Mesothelial cell of epicardium (in vitro differentiated cells): ENCODE results near the gene TDRD12. TPM values are rescaled to one million over a fixed set of nuclear protein-coding genes. Genes with fewer than 3 reads are reported as not detected.

Experiments
- DNase-seq, 2 experiments: peaks; one replicate each; pipeline ENCODE4 v3.0.0; 2021; ENCODE audit warnings: low spot score in 2 of 2; ENCODE audit not compliant: unreplicated experiment in 2 of 2
- H3K27ac Mint-ChIP-seq: 2 replicates; pipeline ENCODE4 v1.8.0; 2021; ENCODE audit warnings: mixed read lengths
- H3K27me3 Mint-ChIP-seq: 2 replicates; pipeline ENCODE4 v1.8.0; 2021; ENCODE audit warnings: low read depth, mixed read lengths
- H3K36me3 Mint-ChIP-seq: 2 replicates; pipeline ENCODE4 v1.8.0; 2021; ENCODE audit warnings: mixed read lengths
- H3K4me1 Mint-ChIP-seq: 2 replicates; pipeline ENCODE4 v1.8.0; 2021; ENCODE audit warnings: mixed read lengths
- H3K4me3 Mint-ChIP-seq: 2 replicates; pipeline ENCODE4 v1.8.0; 2021; ENCODE audit warnings: mild to moderate bottlenecking, moderate library complexity, mixed read lengths
- H3K9me3 Mint-ChIP-seq: 2 replicates; pipeline ENCODE4 v1.8.0; 2021; ENCODE audit warnings: mixed read lengths
- total RNA-seq: library from RNA; stranded (reverse); gene quantifications from 3 replicates; pipeline ENCODE4 v1.2.1, GENCODE V29; 2021
- TF ChIP-seq, protein P1 (sequence below): fragments of 200-600 bp; sonication (generic); IDR thresholded peaks from one replicate; pipeline ENCODE4 v1.5.0; 2021; ENCODE audit warnings: antibody characterized with exemption; ENCODE audit not compliant: unreplicated experiment

TDRD12 gene
- total RNA-seq, 1 donor from 2014 or later: 0.63 TPM

- H3K4me3 Mint-ChIP-seq: no peak overlapping the region
- peaks cover 8% of the 10 kb centered on the region for H3K27me3 Mint-ChIP-seq
- DNase-seq: no peak
- no peaks in the 10 kb centered on the region for H3K36me3 Mint-ChIP-seq
- H3K4me1 Mint-ChIP-seq: no peaks in the 10 kb centered on the region
- H3K9me3 Mint-ChIP-seq: no peaks in the 10 kb centered on the region
- H3K27ac Mint-ChIP-seq: no peak overlapping the region
- TF ChIP-seq, protein P1, sequence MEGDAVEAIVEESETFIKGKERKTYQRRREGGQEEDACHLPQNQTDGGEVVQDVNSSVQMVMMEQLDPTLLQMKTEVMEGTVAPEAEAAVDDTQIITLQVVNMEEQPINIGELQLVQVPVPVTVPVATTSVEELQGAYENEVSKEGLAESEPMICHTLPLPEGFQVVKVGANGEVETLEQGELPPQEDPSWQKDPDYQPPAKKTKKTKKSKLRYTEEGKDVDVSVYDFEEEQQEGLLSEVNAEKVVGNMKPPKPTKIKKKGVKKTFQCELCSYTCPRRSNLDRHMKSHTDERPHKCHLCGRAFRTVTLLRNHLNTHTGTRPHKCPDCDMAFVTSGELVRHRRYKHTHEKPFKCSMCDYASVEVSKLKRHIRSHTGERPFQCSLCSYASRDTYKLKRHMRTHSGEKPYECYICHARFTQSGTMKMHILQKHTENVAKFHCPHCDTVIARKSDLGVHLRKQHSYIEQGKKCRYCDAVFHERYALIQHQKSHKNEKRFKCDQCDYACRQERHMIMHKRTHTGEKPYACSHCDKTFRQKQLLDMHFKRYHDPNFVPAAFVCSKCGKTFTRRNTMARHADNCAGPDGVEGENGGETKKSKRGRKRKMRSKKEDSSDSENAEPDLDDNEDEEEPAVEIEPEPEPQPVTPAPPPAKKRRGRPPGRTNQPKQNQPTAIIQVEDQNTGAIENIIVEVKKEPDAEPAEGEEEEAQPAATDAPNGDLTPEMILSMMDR: no peak
Measured at GRCh38 chr19:32819419-32820400, 100.1 kb downstream of the TDRD12 start.

DNA sequence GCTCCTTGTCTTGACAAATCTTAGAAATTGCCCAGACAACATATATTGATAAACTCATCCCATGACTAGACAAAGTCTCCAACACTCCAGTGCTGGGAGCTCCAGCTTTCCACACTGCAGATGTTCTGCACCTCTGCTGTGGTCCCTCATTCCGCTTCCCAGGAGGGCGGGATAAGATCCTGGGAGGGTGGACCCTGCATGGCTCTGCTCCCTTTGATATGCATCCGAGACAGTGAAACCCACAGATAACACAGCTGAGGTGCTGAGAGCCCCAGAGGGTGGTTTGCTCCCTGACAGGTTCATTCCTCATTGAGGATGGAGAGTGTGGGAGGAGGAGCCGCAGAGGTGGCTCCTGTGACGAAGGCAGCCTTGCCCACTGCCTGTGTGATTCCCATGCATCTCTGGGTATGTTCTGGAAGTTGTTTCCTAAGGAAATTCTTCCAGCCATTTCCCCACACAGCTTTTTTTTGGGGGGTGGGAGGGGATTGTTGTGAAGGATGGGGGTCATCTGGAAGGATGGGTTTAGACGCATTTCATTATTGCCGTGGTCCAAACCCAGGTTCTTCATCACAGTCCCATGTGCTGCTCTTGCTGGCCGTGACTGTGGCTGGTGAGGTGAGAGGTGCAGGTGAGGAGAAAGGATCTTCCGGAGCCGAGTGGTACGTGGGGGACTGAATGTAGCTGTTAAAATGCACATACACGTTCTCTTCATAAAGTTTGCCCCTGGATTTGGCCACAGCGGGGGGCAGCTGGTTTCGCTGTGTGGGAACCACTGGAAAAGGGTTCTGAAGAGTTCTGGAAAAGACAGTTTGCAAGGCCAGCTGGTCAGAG, 103.6 kb downstream of the TDRD12 start:
- no peaks in the 10 kb centered on the region for H3K4me1 Mint-ChIP-seq
- no peak overlapping the region for H3K4me3 Mint-ChIP-seq
- H3K27me3 Mint-ChIP-seq: peaks cover 4% of the 10 kb centered on the region
- DNase-seq: no peak
- H3K27ac Mint-ChIP-seq: no peak overlapping the region
- H3K9me3 Mint-ChIP-seq: no peaks in the 10 kb centered on the region
- TF ChIP-seq, protein P1: no peak
- no peaks in the 10 kb centered on the region for H3K36me3 Mint-ChIP-seq

GRCh38 chr19:32823747-32824102, 104.2 kb downstream of the TDRD12 start:
- H3K36me3 Mint-ChIP-seq: no peaks in the 10 kb centered on the region
- DNase-seq: no peak
- TF ChIP-seq, protein P1: no peak

GRCh38 chr19:32824191-32824751, 104.7 kb downstream of the TDRD12 start:
- Mint-ChIP-seq H3K27me3 (peaks cover 4% of the 10 kb centered on the region), H3K4me3 (no peak overlapping the region), H3K36me3 (no peaks in the 10 kb centered on the region), H3K9me3 (no peaks in the 10 kb centered on the region), H3K4me1 (no peaks in the 10 kb centered on the region), H3K27ac (no peak overlapping the region)
- TF ChIP-seq, protein P1: no peak
- DNase-seq: no peak

More at GRCh38 chr19:32823747-32824102, 104.2 kb downstream of the TDRD12 start:
- no peak overlapping the region for H3K27ac Mint-ChIP-seq
- no peaks in the 10 kb centered on the region for H3K9me3 Mint-ChIP-seq
- H3K4me1 Mint-ChIP-seq: no peaks in the 10 kb centered on the region
- peaks cover 4% of the 10 kb centered on the region for H3K27me3 Mint-ChIP-seq
- H3K4me3 Mint-ChIP-seq: no peak overlapping the region

DNA sequence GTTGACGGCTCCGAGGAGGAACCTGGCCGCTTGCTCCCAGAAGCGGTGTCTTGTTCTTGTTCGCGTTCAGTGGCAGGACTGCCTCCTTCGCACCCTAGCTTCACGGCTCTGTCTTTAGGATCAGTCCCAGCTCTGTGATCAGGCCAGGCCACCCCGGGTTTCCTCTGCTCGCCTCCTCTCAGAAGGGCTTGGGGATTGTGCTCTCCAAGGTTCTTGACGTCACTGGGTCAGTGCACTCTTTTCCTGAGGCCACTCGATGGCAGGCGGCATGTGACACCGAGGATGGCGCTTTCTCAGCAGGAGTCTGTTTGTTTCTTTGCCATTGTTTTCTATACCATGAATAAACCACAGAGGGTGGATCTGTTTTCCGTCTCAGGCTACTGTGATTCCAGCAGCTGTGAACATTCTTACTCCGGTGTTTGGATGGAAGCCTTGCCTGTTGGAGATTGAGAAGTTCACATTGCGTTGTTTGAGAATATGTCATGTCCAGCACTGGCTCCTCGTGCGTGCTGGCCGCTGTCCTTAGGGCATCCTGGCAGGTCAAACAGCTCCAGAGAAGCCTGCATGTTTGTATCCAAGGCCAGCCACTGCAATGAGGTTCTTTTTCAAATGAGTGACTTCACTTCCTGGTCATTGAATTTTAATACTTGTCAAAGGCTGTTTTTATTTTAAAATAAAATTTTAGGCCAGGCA, 105.5 kb downstream of the TDRD12 start:
- no peak overlapping the region for H3K4me3 Mint-ChIP-seq
- no peaks in the 10 kb centered on the region for H3K4me1 Mint-ChIP-seq
- no peak overlapping the region for H3K27ac Mint-ChIP-seq
- H3K36me3 Mint-ChIP-seq: no peaks in the 10 kb centered on the region
- TF ChIP-seq, protein P1: no peak
- no peak for DNase-seq
- H3K27me3 Mint-ChIP-seq: peaks cover 1% of the 10 kb centered on the region
- no peaks in the 10 kb centered on the region for H3K9me3 Mint-ChIP-seq
